Stomach smooth muscle (tissue), 2 donors: ENCODE data around the gene AP3D1.

Experiments used
- H3K27ac ChIP-seq: one replicate; pipeline ENCODE4 v1.7.0; 2013; ENCODE audit warnings: mild to moderate bottlenecking, low read length, inconsistent platforms
- H3K27me3 ChIP-seq, 2 donors: one replicate each; pipeline ENCODE4 v1.7.0; 2013; ENCODE audit warnings: low read length in 2 of 2; ENCODE audit not compliant: insufficient read depth in 2 of 2, control insufficient read depth in 1 of 2
- H3K36me3 ChIP-seq, 2 donors: one replicate each; pipeline ENCODE4 v1.7.0; 2013; ENCODE audit warnings: low read length in 2 of 2; ENCODE audit not compliant: control insufficient read depth in 2 of 2, insufficient read depth in 2 of 2
- H3K4me1 ChIP-seq: one replicate; pipeline ENCODE4 v1.7.0; 2013; ENCODE audit warnings: low read length; ENCODE audit not compliant: control insufficient read depth, insufficient read depth
- H3K4me3 ChIP-seq, 2 donors: one replicate each; pipeline ENCODE4 v1.7.0; 2013; ENCODE audit warnings: low read length in 2 of 2
- H3K9ac ChIP-seq, 2 donors: one replicate each; pipeline ENCODE4 v1.7.0; 2013; ENCODE audit warnings: low read length in 2 of 2, mild to moderate bottlenecking in 1 of 2
- H3K9me3 ChIP-seq, 2 donors: one replicate each; pipeline ENCODE4 v1.7.0; 2013; ENCODE audit warnings: low read length in 2 of 2; ENCODE audit not compliant: control insufficient read depth in 2 of 2
- donor health status: healthy.
- donor health status: Pancreatic carcinoma.

Gene AP3D1

GRCh38 chr19:2064395-2064787 lies 87.0 kb downstream of the AP3D1 start:
- Histone ChIP-seq H3K4me3 (peak overlapping the region in 1 of 2 donors; percentile 15), H3K9me3 (no peaks in the 10 kb centered on the region), H3K36me3 (no peaks in the 10 kb centered on the region), H3K9ac (peak overlapping the region; percentile 19 to 29), H3K27ac (peak overlapping the region; percentile 1), H3K4me1 (peaks cover 30% of the 10 kb centered on the region), H3K27me3 (no peaks in the 10 kb centered on the region)

- Histone ChIP-seq H3K27ac (no peak overlapping the region), H3K4me3 (no peak overlapping the region), H3K27me3 (no peaks in the 10 kb centered on the region), H3K4me1 (peaks cover 35% of the 10 kb centered on the region), H3K9me3 (no peaks in the 10 kb centered on the region), H3K9ac (no peak overlapping the region), H3K36me3 (no peaks in the 10 kb centered on the region)
Measured at GRCh38 chr19:2063824-2064223, 87.5 kb downstream of the AP3D1 start.

- H3K27ac ChIP-seq: no peak overlapping the region
- H3K9me3 ChIP-seq: no peaks in the 10 kb centered on the region
- H3K4me1 ChIP-seq: peaks cover 38% of the 10 kb centered on the region
- no peaks in the 10 kb centered on the region for H3K36me3 ChIP-seq
- no peaks in the 10 kb centered on the region for H3K27me3 ChIP-seq
- no peak overlapping the region for H3K4me3 ChIP-seq
- no peak overlapping the region for H3K9ac ChIP-seq
Measured at GRCh38 chr19:2062770-2063169, 88.6 kb downstream of the AP3D1 start.

- Histone ChIP-seq H3K9me3 (no peaks in the 10 kb centered on the region), H3K27ac (no peak overlapping the region), H3K27me3 (no peaks in the 10 kb centered on the region), H3K4me1 (peaks cover 42% of the 10 kb centered on the region), H3K36me3 (no peaks in the 10 kb centered on the region), H3K9ac (peak overlapping the region; percentile 81 to 82), H3K4me3 (peak overlapping the region; percentile 85 to 86)
Measured at GRCh38 chr19:2062389-2062729, 89.0 kb downstream of the AP3D1 start.

- Histone ChIP-seq H3K27ac (peak overlapping the region; percentile 98), H3K9ac (peak overlapping the region; percentile 82 to 94), H3K9me3 (no peaks in the 10 kb centered on the region), H3K4me1 (peaks cover 44% of the 10 kb centered on the region), H3K36me3 (no peaks in the 10 kb centered on the region), H3K4me3 (peak overlapping the region; percentile 85 to 86), H3K27me3 (no peaks in the 10 kb centered on the region)
Measured at GRCh38 chr19:2061495-2062388, 89.6 kb downstream of the AP3D1 start.

- Histone ChIP-seq H3K9me3 (no peaks in the 10 kb centered on the region), H3K27me3 (no peaks in the 10 kb centered on the region), H3K27ac (peak overlapping the region; percentile 98), H3K4me3 (peak overlapping the region; percentile 73 to 86), H3K36me3 (no peaks in the 10 kb centered on the region), H3K4me1 (peaks cover 50% of the 10 kb centered on the region), H3K9ac (peak overlapping the region; percentile 90 to 94)
Measured at GRCh38 chr19:2060884-2061494, 90.4 kb downstream of the AP3D1 start.

- Histone ChIP-seq H3K36me3 (no peaks in the 10 kb centered on the region), H3K27ac (peak overlapping the region; percentile 98), H3K4me3 (peak overlapping the region; percentile 7 to 86), H3K4me1 (peaks cover 57% of the 10 kb centered on the region), H3K27me3 (no peaks in the 10 kb centered on the region), H3K9me3 (no peaks in the 10 kb centered on the region), H3K9ac (peak overlapping the region; percentile 51 to 94)
Measured at GRCh38 chr19:2059422-2060201, 91.8 kb downstream of the AP3D1 start.

- H3K4me3 ChIP-seq: no peak overlapping the region
- no peak overlapping the region for H3K9ac ChIP-seq
- H3K27me3 ChIP-seq: no peaks in the 10 kb centered on the region
- peak overlapping the region; percentile 98 for H3K27ac ChIP-seq
- peaks cover 62% of the 10 kb centered on the region for H3K4me1 ChIP-seq
- no peaks in the 10 kb centered on the region for H3K36me3 ChIP-seq
- no peaks in the 10 kb centered on the region for H3K9me3 ChIP-seq
Measured at GRCh38 chr19:2058570-2059421, 92.6 kb downstream of the AP3D1 start.

- Histone ChIP-seq H3K9ac (no peak overlapping the region), H3K27me3 (no peaks in the 10 kb centered on the region), H3K36me3 (no peaks in the 10 kb centered on the region), H3K9me3 (no peaks in the 10 kb centered on the region), H3K4me3 (no peak overlapping the region), H3K27ac (peak overlapping the region; percentile 53), H3K4me1 (peaks cover 64% of the 10 kb centered on the region)
Measured at GRCh38 chr19:2057484-2058469, 93.6 kb downstream of the AP3D1 start.
